Neural cell (in vitro differentiated cells): ENCODE measurements around the gene FOXP2.

Experiments used
- CTCF ChIP-seq: fragments of 450-650 bp; IDR thresholded peaks from 2 replicates; pipeline ENCODE4 v1.5.1; 2014; ENCODE audit warnings: antibody characterized with exemption, mild to moderate bottlenecking, moderate library complexity; ENCODE audit not compliant: poor library complexity, severe bottlenecking
- EP300 ChIP-seq: fragments of 450-650 bp; conservative IDR thresholded peaks from 2 replicates; pipeline ENCODE4 v1.6.1; 2014; ENCODE audit warnings: antibody characterized with exemption, mild to moderate bottlenecking, moderate library complexity; ENCODE audit not compliant: poor library complexity, severe bottlenecking
- EZH2 ChIP-seq: fragments of 200-600, 300-800 bp; shearing (Covaris generic), sonication (generic); IDR thresholded peaks from 2 replicates; pipeline ENCODE4 v1.6.1; 2014; ENCODE audit warnings: antibody characterized with exemption, low read length, borderline replicate concordance, mild to moderate bottlenecking; ENCODE audit not compliant: insufficient read depth, poor library complexity, severe bottlenecking
- MXI1 ChIP-seq: fragments of 450-650 bp; conservative IDR thresholded peaks from 2 replicates; pipeline ENCODE4 v1.6.1; 2014; ENCODE audit warnings: antibody characterized with exemption, mild to moderate bottlenecking; ENCODE audit not compliant: poor library complexity, severe bottlenecking
- POLR2AphosphoS5 ChIP-seq: IDR thresholded peaks from 2 replicates; pipeline ENCODE4 v1.6.1; 2012
- RAD21 ChIP-seq: fragments of 450-650 bp; conservative IDR thresholded peaks from 2 replicates; pipeline ENCODE4 v1.6.1; 2014; ENCODE audit warnings: antibody characterized with exemption, mild to moderate bottlenecking, moderate library complexity
- REST ChIP-seq: IDR thresholded peaks from 2 replicates; pipeline ENCODE4 v1.6.1; 2012; ENCODE audit warnings: borderline replicate concordance
- SMC3 ChIP-seq: fragments of 450-650 bp; conservative IDR thresholded peaks from 2 replicates; pipeline ENCODE4 v1.6.1; 2014; ENCODE audit warnings: antibody characterized with exemption, mild to moderate bottlenecking, moderate library complexity; ENCODE audit not compliant: poor library complexity
- TAF1 ChIP-seq: IDR thresholded peaks from 2 replicates; pipeline ENCODE4 v1.6.1; 2012; ENCODE audit warnings: low read depth

GRCh38 chr7:114502454-114503254 is 88.0 kb downstream of the FOXP2 start:
- TF ChIP-seq EP300 = no peak
- TF ChIP-seq TAF1 = no peak
- no peak for TF ChIP-seq RAD21
- no peak for TF ChIP-seq CTCF
- TF ChIP-seq EZH2 = no peak
- no peak for TF ChIP-seq POLR2AphosphoS5
- TF ChIP-seq MXI1 = no peak
- no peak for TF ChIP-seq REST
- TF ChIP-seq SMC3 = no peak
